GM12892 (cell line): ENCODE measurements around the gene ZFP62.
"Not testable (repeated sequence)": the region's sequence is repeated elsewhere in the genome, so short reads cannot be mapped to it uniquely, and the experiment has no call there.

Experiments
- POLR2AphosphoS5 ChIP-seq: IDR thresholded peaks from 2 replicates; pipeline ENCODE4 v1.6.1; 2011; ENCODE audit warnings: low read depth, low read length, control low read depth
- TAF1 ChIP-seq: IDR thresholded peaks from 2 replicates; pipeline ENCODE4 v1.6.1; 2011; ENCODE audit warnings: low read depth, mild to moderate bottlenecking, control low read depth, low read length, borderline replicate concordance

GRCh38 chr5:180827374-180827773 is 33.7 kb downstream of the ZFP62 start:
- TF ChIP-seq POLR2AphosphoS5, TAF1: not testable (repeated sequence)
